DMS53 treated with DMSO at 0.1 percent for 48 hours (cell line): ENCODE data around the gene ARHGAP26.
"Not testable (repeated sequence)": the region's sequence is repeated elsewhere in the genome, so short reads cannot be mapped to it uniquely, and the experiment has no call there.

Experiments used
- DNase-seq: peaks from one replicate; lab custom pipeline; 2025; ENCODE audit not compliant: unreplicated experiment; lab: John Stamatoyannopoulos, UW

Gene ARHGAP26

GRCh38 chr5:142952229-142952628 lies 182.1 kb downstream of the ARHGAP26 start:
- no peak for DNase-seq

GRCh38 chr5:142952871-142953270 lies 182.7 kb downstream of the ARHGAP26 start:
- DNase-seq, result not testable (repeated sequence)

GRCh38 chr5:142954455-142954854 lies 184.3 kb downstream of the ARHGAP26 start:
- DNase-seq, result no peak

- no peak for DNase-seq
Observed at GRCh38 chr5:142955628-142956027, 185.5 kb downstream of the ARHGAP26 start.

- no peak for DNase-seq
Observed at GRCh38 chr5:142957528-142957927, 187.4 kb downstream of the ARHGAP26 start.

- no peak for DNase-seq
Observed at GRCh38 chr5:142958944-142959682, 188.9 kb downstream of the ARHGAP26 start.

- DNase-seq, result peak; percentile 7
Observed at GRCh38 chr5:142959683-142960657, 189.8 kb downstream of the ARHGAP26 start.

GRCh38 chr5:142961440-142962173 lies 191.4 kb downstream of the ARHGAP26 start:
- no peak for DNase-seq

- DNase-seq, result no peak
Observed at GRCh38 chr5:142962174-142962533, 192.0 kb downstream of the ARHGAP26 start.

- not testable (repeated sequence) for DNase-seq
Observed at GRCh38 chr5:142965258-142966120, 195.3 kb downstream of the ARHGAP26 start.

GRCh38 chr5:142966121-142966420 lies 195.9 kb downstream of the ARHGAP26 start:
- DNase-seq, result peak; percentile 70

- no peak for DNase-seq
Observed at GRCh38 chr5:142969186-142969585, 199.0 kb downstream of the ARHGAP26 start.

GRCh38 chr5:142969624-142970439 lies 199.7 kb downstream of the ARHGAP26 start:
- DNase-seq, result no peak

GRCh38 chr5:142970440-142971030 lies 200.4 kb downstream of the ARHGAP26 start:
- DNase-seq, result no peak

- no peak for DNase-seq
Observed at GRCh38 chr5:142971303-142972013, 201.3 kb downstream of the ARHGAP26 start.

GRCh38 chr5:142972064-142972570 lies 201.9 kb downstream of the ARHGAP26 start:
- DNase-seq, result no peak

GRCh38 chr5:142973932-142974331 lies 203.8 kb downstream of the ARHGAP26 start:
- no peak for DNase-seq

GRCh38 chr5:142974409-142974808 lies 204.2 kb downstream of the ARHGAP26 start:
- DNase-seq, result no peak
